DOHH2 (cell line): ENCODE data around the gene GHRH.

ENCODE experiments used
- H3F3A ChIP-seq: fragments of 200-600 bp; sonication (generic), shearing (Covaris generic); 2 replicates; pipeline ENCODE4 v1.6.0; 2016; ENCODE audit warnings: antibody characterized with exemption, mild to moderate bottlenecking; ENCODE audit not compliant: control insufficient read depth, insufficient read depth
- H3K27ac ChIP-seq: fragments of 200-600 bp; sonication (generic); 2 replicates; pipeline ENCODE4 v1.5.1; 2014; ENCODE audit warnings: low read depth, mild to moderate bottlenecking, low read length, moderate library complexity
- H3K27me3 ChIP-seq: fragments of 200-600 bp; sonication (generic); 2 replicates; pipeline ENCODE4 v1.6.1; 2014; ENCODE audit warnings: mild to moderate bottlenecking, low read length, mixed read lengths; ENCODE audit not compliant: control insufficient read depth
- H3K36me3 ChIP-seq: fragments of 200-600 bp; sonication (generic); 2 replicates; pipeline ENCODE4 v1.6.1; 2014; ENCODE audit warnings: mild to moderate bottlenecking, low read length, moderate library complexity, mixed read lengths; ENCODE audit not compliant: control insufficient read depth
- H3K4me1 ChIP-seq: fragments of 200-600 bp; sonication (generic); 2 replicates; pipeline ENCODE4 v1.6.1; 2014; ENCODE audit warnings: mild to moderate bottlenecking, low read length, mixed read lengths; ENCODE audit not compliant: control insufficient read depth
- H3K4me2 ChIP-seq: fragments of 200-600 bp; sonication (generic); 2 replicates; pipeline ENCODE4 v1.6.0; 2014; ENCODE audit warnings: mild to moderate bottlenecking, low read length, moderate library complexity
- H3K4me3 ChIP-seq: fragments of 200-600 bp; sonication (generic); 2 replicates; pipeline ENCODE4 v1.5.1; 2014; ENCODE audit warnings: mild to moderate bottlenecking, low read length, mixed read lengths
- H3K79me2 ChIP-seq: fragments of 200-600 bp; sonication (generic); 2 replicates; pipeline ENCODE4 v1.6.1; 2014; ENCODE audit warnings: mild to moderate bottlenecking, low read length, mixed read lengths; ENCODE audit not compliant: control insufficient read depth
- H3K9me2 ChIP-seq: fragments of 200-600 bp; sonication (generic); replicated peaks from 2 replicates; pipeline ENCODE4 v1.6.1; 2014; ENCODE audit warnings: mild to moderate bottlenecking, low read length, mixed read lengths; ENCODE audit not compliant: control insufficient read depth
- H3K9me3 ChIP-seq: fragments of 200-600 bp; sonication (generic); 2 replicates; pipeline ENCODE4 v1.6.1; 2014; ENCODE audit warnings: antibody characterized with exemption, low read length, mixed read lengths; ENCODE audit not compliant: control insufficient read depth, insufficient read depth
- H4K20me1 ChIP-seq: fragments of 200-600 bp; sonication (generic); 2 replicates; pipeline ENCODE4 v1.6.0; 2014; ENCODE audit warnings: low read depth, mild to moderate bottlenecking, antibody characterized with exemption, low read length, moderate library complexity; ENCODE audit not compliant: control insufficient read depth, insufficient read depth
- EZH2phosphoT487 ChIP-seq: fragments of 200-600 bp; sonication (generic); IDR thresholded peaks from 2 replicates; pipeline ENCODE4 v1.6.1; 2017; ENCODE audit warnings: borderline replicate concordance, mild to moderate bottlenecking, antibody characterized with exemption, low read length, moderate library complexity, mixed read lengths
- TF ChIP-seq, protein P1 (sequence below): fragments of 200-600 bp; sonication (generic); IDR thresholded peaks from one replicate; pipeline ENCODE4 v1.5.1; 2014; ENCODE audit warnings: antibody characterized with exemption, mild to moderate bottlenecking, low read depth, low read length; ENCODE audit not compliant: poor library complexity, severe bottlenecking

Gene GHRH

DNA sequence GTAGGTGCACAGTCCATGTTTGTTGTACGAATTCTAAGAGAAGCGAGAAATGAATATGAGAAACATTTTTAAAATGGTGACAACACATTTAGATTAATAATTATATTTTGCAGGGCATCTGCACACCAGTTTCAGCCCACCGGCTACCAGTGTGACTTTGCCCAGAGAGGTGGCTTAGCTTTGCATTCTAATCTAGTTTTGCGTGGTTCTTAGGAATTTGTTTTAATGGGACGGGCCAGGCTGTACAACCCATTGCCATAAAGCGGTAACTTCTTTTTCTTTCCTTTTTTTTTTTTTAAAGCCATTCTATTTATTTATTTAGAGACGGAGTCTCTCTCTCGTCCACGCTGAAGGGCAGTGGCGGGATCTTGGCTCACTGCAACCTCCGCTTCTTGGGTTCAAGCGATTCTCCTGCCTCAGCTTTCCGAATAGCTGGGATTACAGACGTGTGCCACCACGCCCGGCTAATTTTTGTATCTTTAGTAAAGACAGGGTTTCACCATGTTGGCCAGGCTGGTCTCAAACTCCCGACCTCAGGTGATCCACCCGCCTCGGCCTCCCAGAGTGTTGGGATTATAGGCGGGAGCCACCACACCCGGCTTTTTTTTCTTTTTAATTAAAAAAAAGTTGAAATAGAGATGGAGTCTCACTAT, 28.7 kb upstream of the GHRH start:
- TF ChIP-seq EZH2phosphoT487, result no peak
- TF ChIP-seq, protein P1, sequence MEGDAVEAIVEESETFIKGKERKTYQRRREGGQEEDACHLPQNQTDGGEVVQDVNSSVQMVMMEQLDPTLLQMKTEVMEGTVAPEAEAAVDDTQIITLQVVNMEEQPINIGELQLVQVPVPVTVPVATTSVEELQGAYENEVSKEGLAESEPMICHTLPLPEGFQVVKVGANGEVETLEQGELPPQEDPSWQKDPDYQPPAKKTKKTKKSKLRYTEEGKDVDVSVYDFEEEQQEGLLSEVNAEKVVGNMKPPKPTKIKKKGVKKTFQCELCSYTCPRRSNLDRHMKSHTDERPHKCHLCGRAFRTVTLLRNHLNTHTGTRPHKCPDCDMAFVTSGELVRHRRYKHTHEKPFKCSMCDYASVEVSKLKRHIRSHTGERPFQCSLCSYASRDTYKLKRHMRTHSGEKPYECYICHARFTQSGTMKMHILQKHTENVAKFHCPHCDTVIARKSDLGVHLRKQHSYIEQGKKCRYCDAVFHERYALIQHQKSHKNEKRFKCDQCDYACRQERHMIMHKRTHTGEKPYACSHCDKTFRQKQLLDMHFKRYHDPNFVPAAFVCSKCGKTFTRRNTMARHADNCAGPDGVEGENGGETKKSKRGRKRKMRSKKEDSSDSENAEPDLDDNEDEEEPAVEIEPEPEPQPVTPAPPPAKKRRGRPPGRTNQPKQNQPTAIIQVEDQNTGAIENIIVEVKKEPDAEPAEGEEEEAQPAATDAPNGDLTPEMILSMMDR, result no peak
- Histone ChIP-seq H3K4me1 (peaks cover 26% of the 10 kb centered on the region), H3K79me2 (peaks cover 61% of the 10 kb centered on the region), H3K36me3 (peaks cover 30% of the 10 kb centered on the region), H3K27ac (peak overlapping the region; percentile 53), H3K9me3 (no peaks in the 10 kb centered on the region), H3K9me2 (no peaks in the 10 kb centered on the region), H3K4me2 (peak overlapping the region; percentile 64), H3K4me3 (peak overlapping the region; percentile 91), H3K27me3 (no peaks in the 10 kb centered on the region), H3F3A (no peaks in the 10 kb centered on the region), H4K20me1 (no peaks in the 10 kb centered on the region)

DNA sequence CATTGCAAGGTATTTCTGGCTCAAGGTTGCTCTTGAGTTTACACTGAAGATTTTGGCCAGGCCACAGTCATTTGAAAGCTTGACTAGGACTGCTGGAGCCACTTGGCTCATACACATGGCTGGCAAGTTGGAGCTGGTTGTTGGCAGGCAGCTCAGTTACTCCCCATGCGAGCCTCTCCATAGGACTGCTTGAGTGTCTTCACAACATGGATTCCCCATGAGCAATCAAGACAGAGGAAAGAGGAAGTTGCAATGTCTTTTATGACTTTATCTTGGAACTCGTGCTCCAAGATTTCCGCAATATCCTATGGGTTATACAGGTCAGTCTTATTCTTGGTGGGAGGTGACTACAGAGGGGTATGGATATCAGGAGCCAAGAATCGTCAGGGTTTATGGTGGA, 26.5 kb upstream of the GHRH start:
- peak overlapping the region; percentile 64; the same call in 1 of the 2 replicates for H3K4me2 ChIP-seq
- H3F3A ChIP-seq, result no peaks in the 10 kb centered on the region
- no peaks in the 10 kb centered on the region for H3K9me2 ChIP-seq
- TF ChIP-seq, protein P1, result no peak
- no peak for TF ChIP-seq EZH2phosphoT487
- H3K36me3 ChIP-seq, result peaks cover 24% of the 10 kb centered on the region
- H3K4me1 ChIP-seq, result peaks cover 26% of the 10 kb centered on the region
- H3K27me3 ChIP-seq, result no peaks in the 10 kb centered on the region
- no peaks in the 10 kb centered on the region for H3K9me3 ChIP-seq
- no peak overlapping the region for H3K4me3 ChIP-seq
- no peaks in the 10 kb centered on the region for H4K20me1 ChIP-seq
- H3K27ac ChIP-seq, result no peak overlapping the region
- peaks cover 39% of the 10 kb centered on the region for H3K79me2 ChIP-seq

DNA sequence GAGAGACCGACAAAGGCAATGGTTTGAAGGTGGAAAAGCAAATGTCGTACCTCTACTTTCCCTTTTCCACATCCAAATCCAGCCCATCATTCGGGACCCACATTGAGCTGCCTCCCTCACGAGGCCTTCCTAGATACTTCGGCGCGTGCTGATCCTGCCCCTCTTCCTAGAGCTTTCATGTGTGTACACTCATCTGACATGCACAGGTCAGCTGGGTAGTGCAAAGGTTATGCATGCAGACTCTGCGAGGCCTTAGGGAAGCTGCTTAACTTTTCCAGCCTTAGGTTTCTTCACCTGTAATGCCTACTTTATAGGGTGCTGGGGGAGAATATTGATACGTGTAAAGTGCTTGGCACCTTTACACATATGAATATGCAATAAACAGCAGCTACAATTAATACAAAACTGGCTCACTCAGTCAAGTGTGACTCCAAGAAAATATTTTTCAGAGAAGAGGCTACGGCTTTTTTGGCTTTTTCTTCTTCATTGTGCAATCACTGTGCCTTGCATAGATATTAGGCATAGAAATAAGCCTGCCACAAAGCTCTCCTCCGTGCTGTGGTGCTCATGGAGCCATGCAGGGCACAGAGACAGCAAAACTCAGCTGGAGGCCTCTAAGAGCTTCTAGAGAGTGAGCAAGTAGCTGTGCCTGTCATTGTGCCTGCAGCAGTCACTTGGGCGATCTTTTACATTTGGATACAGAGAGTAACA, 24.2 kb upstream of the GHRH start:
- TF ChIP-seq, protein P1, result no peak
- no peak for TF ChIP-seq EZH2phosphoT487
- no peaks in the 10 kb centered on the region for H3F3A ChIP-seq

More for the DNA sequence above, 24.2 kb upstream of the GHRH start:
- H3K9me2 ChIP-seq, result no peaks in the 10 kb centered on the region
- no peaks in the 10 kb centered on the region for H3K9me3 ChIP-seq
- peaks cover 17% of the 10 kb centered on the region for H3K79me2 ChIP-seq
- H4K20me1 ChIP-seq, result no peaks in the 10 kb centered on the region
- no peak overlapping the region for H3K27ac ChIP-seq
- H3K27me3 ChIP-seq, result peaks cover 2% of the 10 kb centered on the region; the same call in 1 of the 2 replicates
- peaks cover 5% of the 10 kb centered on the region for H3K36me3 ChIP-seq
- H3K4me1 ChIP-seq, result peaks cover 14% of the 10 kb centered on the region
- no peak overlapping the region for H3K4me3 ChIP-seq
- H3K4me2 ChIP-seq, result no peak overlapping the region
